GOT3 (cell line): ENCODE results near the gene MYO1G.
A peak's percentile ranks its signal among the peaks of the same experiment; 100 is the strongest.
"Not testable (repeated sequence)": the region's sequence is repeated elsewhere in the genome, so short reads cannot be mapped to it uniquely, and the experiment has no call there.

ENCODE experiments used
- DNase-seq: peaks from one replicate; lab custom pipeline; 2025; ENCODE audit warnings: mixed read lengths; lab: John Stamatoyannopoulos, UW

MYO1G gene

GRCh38 chr7:44999245-45000092, 20.7 kb upstream of the MYO1G start:
- DNase-seq = peak; percentile 98

GRCh38 chr7:44998153-44998871, 19.5 kb upstream of the MYO1G start:
- DNase-seq = no peak

GRCh38 chr7:44995555-44996493, 17.0 kb upstream of the MYO1G start:
- no peak for DNase-seq

GRCh38 chr7:44994877-44995554, 16.2 kb upstream of the MYO1G start:
- DNase-seq = no peak

GRCh38 chr7:44992004-44992795, 13.4 kb upstream of the MYO1G start:
- DNase-seq = not testable (repeated sequence)

GRCh38 chr7:44990109-44991023, 11.6 kb upstream of the MYO1G start:
- DNase-seq = no peak

- no peak for DNase-seq
Observed at GRCh38 chr7:44989132-44989531, 10.3 kb upstream of the MYO1G start.

GRCh38 chr7:44988701-44989100, 9.9 kb upstream of the MYO1G start:
- DNase-seq = no peak

GRCh38 chr7:44987996-44988395, 9.2 kb upstream of the MYO1G start:
- DNase-seq = no peak

- DNase-seq = no peak
Observed at GRCh38 chr7:44987457-44987856, 8.6 kb upstream of the MYO1G start.

GRCh38 chr7:44986218-44987053, 7.6 kb upstream of the MYO1G start:
- DNase-seq = peak; percentile 88

GRCh38 chr7:44985900-44986217, 7.0 kb upstream of the MYO1G start:
- DNase-seq = no peak

- no peak for DNase-seq
Observed at GRCh38 chr7:44985033-44985695, 6.3 kb upstream of the MYO1G start.

- no peak for DNase-seq
Observed at GRCh38 chr7:44984478-44984758, 5.6 kb upstream of the MYO1G start.

GRCh38 chr7:44983742-44984477, 5.1 kb upstream of the MYO1G start:
- no peak for DNase-seq

GRCh38 chr7:44982970-44983369, 4.2 kb upstream of the MYO1G start:
- DNase-seq = no peak

GRCh38 chr7:44982535-44982923, 3.7 kb upstream of the MYO1G start:
- no peak for DNase-seq
